ENCODE measurements around the gene KLKB1.

DNA sequence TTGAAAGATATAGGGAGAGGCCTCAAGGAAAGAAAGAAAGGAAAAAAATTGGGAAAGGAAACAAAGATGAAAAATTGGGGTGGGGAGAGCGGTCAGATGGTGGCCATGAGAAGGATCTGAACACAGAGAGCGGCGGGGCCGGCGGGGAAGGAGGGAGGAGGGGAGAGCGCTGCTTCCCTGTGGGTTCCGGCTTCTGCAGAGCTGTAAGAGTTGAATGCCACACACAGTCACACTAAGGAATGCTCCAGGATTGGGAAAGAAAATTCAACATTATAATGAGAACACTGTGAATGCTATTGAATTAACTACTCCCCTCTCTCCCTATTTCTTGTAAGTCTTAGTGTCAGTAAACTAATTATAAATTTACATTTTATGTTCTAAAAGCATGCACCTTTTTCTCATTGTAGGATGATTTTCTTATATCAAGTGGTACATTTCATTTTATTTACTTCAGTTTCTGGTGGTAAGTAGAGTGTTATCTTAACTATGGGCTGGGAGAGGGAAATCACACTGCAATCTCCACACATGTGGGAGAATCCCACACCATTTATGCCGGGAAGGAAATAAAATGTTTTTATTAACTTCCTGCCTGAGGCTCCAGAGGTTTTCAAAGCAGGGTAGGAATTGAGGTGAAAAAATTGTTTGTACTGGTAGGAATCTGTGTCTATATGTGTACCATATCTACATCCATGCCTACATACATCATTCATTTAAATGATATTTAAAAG, 39.6 kb downstream of the KLKB1 start:
- no peak for TF ChIP-seq ZNF274 (IDR thresholded peaks at IDR 0.05; ENCODE audit: low read depth, low read length)
- no peak for TF ChIP-seq YY1 (IDR thresholded peaks at IDR 0.05; ENCODE audit: insufficient read depth, insufficient read length)

Measured in NT2/D1 (cell line).